A549 treated with AZD2906 at 1 μM for 4 hours (cell line): Measurements from ENCODE around the gene NGEF. TPM values are rescaled to one million over a fixed set of nuclear protein-coding genes. Genes with fewer than 3 reads are reported as not detected.

Experiments
- total RNA-seq: library from RNA; stranded (reverse); fragments of 200-300 nt; extraction: Qiagen RNA extraction; gene quantifications from 5 replicates; pipeline ENCODE4 v1.2.3, GENCODE V29; 2022

Gene NGEF, protein sequence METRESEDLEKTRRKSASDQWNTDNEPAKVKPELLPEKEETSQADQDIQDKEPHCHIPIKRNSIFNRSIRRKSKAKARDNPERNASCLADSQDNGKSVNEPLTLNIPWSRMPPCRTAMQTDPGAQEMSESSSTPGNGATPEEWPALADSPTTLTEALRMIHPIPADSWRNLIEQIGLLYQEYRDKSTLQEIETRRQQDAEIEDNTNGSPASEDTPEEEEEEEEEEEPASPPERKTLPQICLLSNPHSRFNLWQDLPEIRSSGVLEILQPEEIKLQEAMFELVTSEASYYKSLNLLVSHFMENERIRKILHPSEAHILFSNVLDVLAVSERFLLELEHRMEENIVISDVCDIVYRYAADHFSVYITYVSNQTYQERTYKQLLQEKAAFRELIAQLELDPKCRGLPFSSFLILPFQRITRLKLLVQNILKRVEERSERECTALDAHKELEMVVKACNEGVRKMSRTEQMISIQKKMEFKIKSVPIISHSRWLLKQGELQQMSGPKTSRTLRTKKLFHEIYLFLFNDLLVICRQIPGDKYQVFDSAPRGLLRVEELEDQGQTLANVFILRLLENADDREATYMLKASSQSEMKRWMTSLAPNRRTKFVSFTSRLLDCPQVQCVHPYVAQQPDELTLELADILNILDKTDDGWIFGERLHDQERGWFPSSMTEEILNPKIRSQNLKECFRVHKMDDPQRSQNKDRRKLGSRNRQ
- total RNA-seq: 13.0 to 16.8 TPM (median 15.5 TPM) in 5 replicates

DNA sequence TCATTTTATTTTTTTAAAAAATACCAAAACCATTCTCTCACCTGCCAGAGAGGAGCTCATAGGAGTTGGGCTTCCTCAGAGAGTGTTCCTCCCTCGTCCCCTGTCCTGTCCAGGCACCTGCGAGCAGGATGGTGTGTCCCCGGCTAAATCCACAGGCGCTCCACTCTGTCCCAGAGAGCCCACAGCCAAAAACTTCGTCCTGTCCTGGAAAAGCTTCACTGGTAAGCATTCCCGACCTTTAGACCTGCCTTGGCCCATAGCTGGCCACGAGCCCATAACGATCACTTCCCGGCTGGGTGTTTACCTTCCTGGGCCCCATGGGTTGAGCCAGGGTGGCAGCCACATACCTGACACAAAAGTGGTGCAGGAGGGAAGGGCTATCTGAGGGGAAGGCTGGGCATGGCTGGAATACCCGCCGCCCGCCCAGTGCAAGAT is at the start of gene NGEF:
Gene NGEF (minus strand): TSS at position 230 of the 435 bp plus-strand sequence. CDS start 38,366 bp downstream, outside the sequence.

DNA sequence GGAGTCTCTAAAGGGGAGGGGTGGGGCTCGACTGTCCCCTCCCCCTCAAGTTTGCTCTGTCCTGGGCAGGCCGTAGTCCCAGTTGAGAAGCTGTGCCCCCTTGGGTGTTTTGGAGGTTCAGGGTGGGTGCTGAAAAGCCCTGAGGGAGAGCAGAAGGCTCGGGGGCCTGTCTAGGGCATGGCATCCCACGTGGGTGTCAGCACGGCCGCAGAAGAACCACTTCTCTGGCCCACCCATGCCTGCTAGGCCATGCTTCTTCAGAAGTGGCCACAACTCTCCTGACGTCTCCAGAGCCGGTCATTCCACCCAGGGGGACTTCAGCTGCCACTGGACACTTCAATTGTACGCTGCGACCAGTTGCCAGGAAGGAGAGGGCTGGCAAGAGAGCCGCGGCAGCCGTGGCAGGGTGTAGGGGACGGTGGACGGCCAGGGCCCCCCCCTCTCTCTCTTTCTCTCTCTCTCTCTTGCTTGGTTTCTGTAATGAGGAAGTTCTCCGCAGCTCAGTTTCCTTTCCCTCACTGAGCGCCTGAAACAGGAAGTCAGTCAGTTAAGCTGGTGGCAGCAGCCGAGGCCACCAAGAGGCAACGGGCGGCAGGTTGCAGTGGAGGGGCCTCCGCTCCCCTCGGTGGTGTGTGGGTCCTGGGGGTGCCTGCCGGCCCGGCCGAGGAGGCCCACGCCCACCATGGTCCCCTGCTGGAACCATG is 46.9 kb upstream of the NGEF start, which contains the start of gene INPP5D:
Gene INPP5D (plus strand): TSS at position 546 of the 704 bp plus-strand sequence. CDS start 137 bp downstream, at position 683.

DNA sequence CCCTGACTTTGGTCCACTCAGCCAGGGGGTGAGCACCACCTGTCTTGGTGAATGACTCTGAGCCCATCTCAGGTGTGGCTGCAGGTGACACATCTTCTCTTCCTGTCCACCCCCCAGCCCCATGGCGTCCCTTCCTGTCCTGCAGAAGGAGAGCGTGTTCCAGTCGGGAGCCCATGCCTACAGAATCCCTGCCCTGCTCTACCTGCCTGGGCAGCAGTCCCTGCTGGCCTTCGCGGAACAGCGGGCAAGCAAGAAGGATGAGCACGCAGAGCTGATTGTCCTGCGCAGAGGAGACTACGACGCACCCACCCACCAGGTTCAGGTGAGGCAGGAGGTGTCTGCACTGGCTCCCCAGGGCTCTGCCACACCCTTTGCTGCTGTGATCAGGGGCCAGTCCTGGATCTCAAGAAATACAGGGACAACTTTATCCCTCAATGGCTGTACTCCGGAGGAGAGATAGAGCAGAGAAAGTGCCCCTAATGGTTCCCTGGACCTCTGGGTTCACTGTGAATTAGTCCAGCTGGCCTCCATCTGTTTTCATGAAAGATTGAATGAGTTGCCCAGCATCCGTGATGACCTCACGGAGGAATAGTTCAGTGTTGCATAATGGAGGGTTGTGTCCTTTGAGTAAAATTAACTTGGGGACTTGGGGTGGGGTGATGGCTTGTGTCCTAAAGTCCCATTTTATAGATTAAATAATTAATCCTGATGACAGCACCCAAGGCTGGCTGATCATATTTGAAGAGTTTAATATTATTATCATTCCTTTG is 19.7 kb upstream of the NGEF start, which contains the start of gene NEU2:
Gene NEU2 (plus strand): TSS at position 122 of the 770 bp plus-strand sequence. CDS start 0 bp downstream, at position 122.

DNA sequence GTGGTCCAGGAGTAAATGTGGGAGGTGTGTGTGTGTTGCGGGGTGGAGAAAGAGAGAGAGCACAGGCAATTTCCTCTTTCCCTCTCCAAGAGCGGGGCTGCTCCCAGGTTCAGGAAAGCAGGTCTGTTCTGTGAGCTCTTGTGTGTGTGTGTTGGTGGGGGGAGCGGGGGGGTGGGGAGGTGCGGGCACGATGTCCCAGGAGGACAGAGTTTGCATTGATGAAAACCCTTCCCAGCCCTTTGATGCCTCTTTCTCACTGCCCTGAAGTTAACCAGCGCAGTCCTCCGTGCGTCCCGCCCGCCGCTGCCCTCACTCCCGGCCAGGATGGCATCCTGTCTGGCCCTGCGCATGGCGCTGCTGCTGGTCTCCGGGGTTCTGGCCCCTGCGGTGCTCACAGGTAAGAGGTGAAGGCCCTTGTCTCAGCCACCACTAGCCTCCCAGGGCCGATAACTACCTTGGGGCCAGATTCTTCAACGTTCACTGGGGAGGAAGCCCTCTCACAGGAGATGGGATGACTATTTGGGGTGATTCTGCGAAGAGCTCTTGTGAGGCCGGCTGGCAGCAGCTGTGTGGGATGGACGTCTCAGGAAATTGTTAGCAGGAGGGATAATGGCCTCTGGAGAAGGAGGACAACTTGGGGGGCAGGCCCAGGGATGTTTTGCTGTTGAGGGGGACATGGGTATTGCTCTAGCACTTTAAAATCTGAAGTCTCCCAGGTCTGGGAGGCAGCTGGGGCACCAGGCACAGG is 142.9 kb downstream of the NGEF start, which contains the start of gene SNORC:
Gene SNORC (plus strand): TSS at position 247 of the 748 bp plus-strand sequence. CDS start 78 bp downstream, at position 325.

Other genes with a start within 250 kb of the NGEF start
- gene KCNJ13, start 236.7 kb downstream of the NGEF start, total RNA-seq: not detected in 5 replicates
- 4.1 to 11.5 TPM (median 10.4 TPM) in 5 replicates for gene SNORC, start 143.0 kb downstream of the NGEF start, total RNA-seq
- gene NEU2, start 19.4 kb upstream of the NGEF start, total RNA-seq: not detected in 5 replicates
- 0.49 to 0.74 TPM (median 0.53 TPM) in 5 replicates for gene INPP5D, start 47.1 kb upstream of the NGEF start, total RNA-seq
- 34.7 to 37.8 TPM (median 36.4 TPM) in 5 replicates for gene ATG16L1, start 238.4 kb upstream of the NGEF start, total RNA-seq